Uterus (tissue), 4 donors: ENCODE results near the gene TMEM253. TPM values are rescaled to one million over a fixed set of nuclear protein-coding genes. Genes with fewer than 3 reads are reported as not detected.

Experiments used
- DNase-seq, 2 donors: peaks; one replicate each; pipeline ENCODE4 v3.0.0-alpha.2; 2019 to 2020
- H3K27ac ChIP-seq, 2 donors: fragments of 200-600 bp; sonication (generic); 1 replicate in 1 of 2; 2 replicates in 1 of 2; pipeline ENCODE4 v1.5.1; 2016 to 2018
- H3K27me3 ChIP-seq, 2 donors: fragments of 200-600 bp; sonication (generic); one replicate each; pipeline ENCODE4 v1.5.1; 2018 to 2019; ENCODE audit warnings: control low read depth in 1 of 2
- H3K36me3 ChIP-seq, 2 donors: fragments of 200-600 bp; sonication (generic); one replicate each; pipeline ENCODE4 v1.5.1; 2019; ENCODE audit warnings: control low read depth in 1 of 2
- H3K4me1 ChIP-seq, 2 donors: fragments of 200-600 bp; sonication (generic); one replicate each; pipeline ENCODE4 v1.5.1; 2018 to 2019; ENCODE audit warnings: control low read depth in 1 of 2
- H3K4me3 ChIP-seq, 2 donors: fragments of 200-600 bp; sonication (generic); 1 replicate in 1 of 2; 2 replicates in 1 of 2; pipeline ENCODE4 v1.5.1; 2018 to 2019; ENCODE audit warnings: mild to moderate bottlenecking in 1 of 2
- H3K9me3 ChIP-seq, 2 donors: fragments of 200-600 bp; sonication (generic); one replicate each; pipeline ENCODE4 v1.5.1; 2019; ENCODE audit warnings: control low read depth in 1 of 2
- CTCF ChIP-seq, 4 experiments: fragments of 200-600 bp in 2 of 4; fragments of 450-650 bp in 2 of 4; sonication (generic) in 2 of 4; IDR thresholded peaks; one replicate each; pipeline ENCODE4 v1.5.1; 2016 to 2019; ENCODE audit warnings: antibody characterized with exemption in 4 of 4, mild to moderate bottlenecking in 2 of 4, moderate library complexity in 1 of 4
- POLR2A ChIP-seq, 2 donors: fragments of 450-650 bp; IDR thresholded peaks; one replicate each; pipeline ENCODE4 v1.6.1; 2016; ENCODE audit warnings: antibody characterized with exemption in 2 of 2, mild to moderate bottlenecking in 1 of 2, moderate library complexity in 1 of 2
- intact Hi-C: fragments of 100-400 bp; cut with DNase I; formaldehyde crosslinking; loops from one replicate; pipeline ENCODE4 v1.15.1; 2023; ENCODE audit warnings: low total_unique reads
- small RNA-seq: library from RNA; depleted of rRNA; stranded (forward); fragments of <200 nt; gene quantifications from one replicate; pipeline ENCODE3, GENCODE V24; 2016
- total RNA-seq, 4 donors: library from RNA; depleted of rRNA in 3 of 4; stranded (reverse); fragments of >200 nt in 3 of 4; gene quantifications; one replicate each; pipeline versions ENCODE4 v1.1.0 to v1.2.4, GENCODE V29; 2014 to 2023
- donor health status: DM: yes; HTN: yes; CAD: no.

The TMEM253 gene
- total RNA-seq, 4 donors from 2014 or later, result 0.85 TPM; not detected in 3

GRCh38 chr14:21136024-21136423, 35.2 kb downstream of the TMEM253 start:
- DNase-seq, result no peak
- no peak overlapping the region for H3K4me3 ChIP-seq
- H3K36me3 ChIP-seq, result no peaks in the 10 kb centered on the region
- intact Hi-C loops, result no loop called here
- H3K9me3 ChIP-seq, result no peaks in the 10 kb centered on the region
- H3K4me1 ChIP-seq, result no peaks in the 10 kb centered on the region
- H3K27ac ChIP-seq, result no peak overlapping the region
- TF ChIP-seq POLR2A (IDR thresholded peaks at IDR 0.05), result no peak
- peak; percentile 13 to 40 (median 19) for TF ChIP-seq CTCF (IDR thresholded peaks at IDR 0.05)
- H3K27me3 ChIP-seq, result no peaks in the 10 kb centered on the region

GRCh38 chr14:21142357-21142756, 41.5 kb downstream of the TMEM253 start:
- H3K4me3 ChIP-seq, result no peak overlapping the region
- intact Hi-C loops, result no loop called here
- H3K27ac ChIP-seq, result no peak overlapping the region
- DNase-seq, result no peak
- H3K4me1 ChIP-seq, result no peaks in the 10 kb centered on the region
- TF ChIP-seq CTCF (IDR thresholded peaks at IDR 0.05) (no peak), POLR2A (IDR thresholded peaks at IDR 0.05) (no peak)
- no peaks in the 10 kb centered on the region for H3K9me3 ChIP-seq
- no peaks in the 10 kb centered on the region for H3K36me3 ChIP-seq
- no peaks in the 10 kb centered on the region for H3K27me3 ChIP-seq

GRCh38 chr14:21145437-21145836, 44.6 kb downstream of the TMEM253 start:
- Histone ChIP-seq H3K27ac (no peak overlapping the region), H3K27me3 (no peaks in the 10 kb centered on the region), H3K9me3 (no peaks in the 10 kb centered on the region), H3K4me1 (no peaks in the 10 kb centered on the region), H3K36me3 (no peaks in the 10 kb centered on the region), H3K4me3 (no peak overlapping the region)
- TF ChIP-seq CTCF (IDR thresholded peaks at IDR 0.05), result no peak
- TF ChIP-seq POLR2A (IDR thresholded peaks at IDR 0.05), result no peak
- DNase-seq, result no peak
- intact Hi-C loops, result no loop called here

- Histone ChIP-seq H3K4me1 (no peaks in the 10 kb centered on the region), H3K27me3 (no peaks in the 10 kb centered on the region), H3K4me3 (no peak overlapping the region), H3K9me3 (no peaks in the 10 kb centered on the region), H3K27ac (no peak overlapping the region), H3K36me3 (no peaks in the 10 kb centered on the region)
- TF ChIP-seq CTCF (IDR thresholded peaks at IDR 0.05), result no peak
- no peak for TF ChIP-seq POLR2A (IDR thresholded peaks at IDR 0.05)
- intact Hi-C loops, result no loop called here
- no peak for DNase-seq
Measured at GRCh38 chr14:21149641-21150367, 48.9 kb downstream of the TMEM253 start.

Small RNA genes lying within 50 kb of the gene (small RNA-seq; reads per million reads assigned to genes)
- gene RNU6-252P, result not detected

Other genes starting within 250 kb of the TMEM253 start
- not detected for gene RNASE3, start 209.7 kb upstream of the TMEM253 start, total RNA-seq
- 1 to 10 TPM in 2 of 4 donors, under 1 TPM in 1, not detected in 1; 0.51 to 1.8 (median 1.0) TPM for gene RNASE2, start 145.6 kb upstream of the TMEM253 start, total RNA-seq
- gene METTL17, start 111.1 kb upstream of the TMEM253 start, total RNA-seq, result 10 to 100 TPM; 46.6 to 73.5 (median 65.9) TPM
- under 1 TPM in 2 of 4 donors, not detected in 2; 0.52 to 0.97 TPM for gene SLC39A2, start 101.8 kb upstream of the TMEM253 start, total RNA-seq
- gene NDRG2, start 76.0 kb upstream of the TMEM253 start, total RNA-seq, result 100 to 1,000 TPM; 111 to 563 (median 200) TPM
- gene TPPP2, start 70.8 kb upstream of the TMEM253 start, total RNA-seq, result under 1 TPM in 1 of 4 donors, not detected in 3; 0.67 TPM
- gene RNASE13, start 66.3 kb upstream of the TMEM253 start, total RNA-seq, result not detected
- gene RNASE7, start 58.7 kb upstream of the TMEM253 start, total RNA-seq, result not detected
- not detected for gene RNASE8, start 43.2 kb upstream of the TMEM253 start, total RNA-seq
- gene ARHGEF40, start 30.8 kb upstream of the TMEM253 start, total RNA-seq, result 100 to 1,000 TPM in 2 of 4 donors, 10 to 100 TPM in 2; 25.3 to 103 (median 66.9) TPM
- gene ZNF219, start 2.4 kb upstream of the TMEM253 start, total RNA-seq, result 10 to 100 TPM in 3 of 4 donors, 1 to 10 TPM in 1; 7.4 to 56.8 (median 15.9) TPM
- gene OR5AU1, start 55.0 kb downstream of the TMEM253 start, total RNA-seq, result not detected
- gene HNRNPC, start 168.4 kb downstream of the TMEM253 start, total RNA-seq, result 100 to 1,000 TPM; 378 to 599 (median 531) TPM
- under 1 TPM in 1 of 4 donors, not detected in 3; 0.14 TPM for gene RPGRIP1, start 179.0 kb downstream of the TMEM253 start, total RNA-seq